Naive B cell (primary cell): ENCODE results near the gene CEP85. TPM values are rescaled to one million over a fixed set of nuclear protein-coding genes. Genes with fewer than 3 reads are reported as not detected.
A peak's percentile ranks its signal among the peaks of the same experiment; 100 is the strongest.

Source experiments
- ATAC-seq, 2 donors: fragments of 150-1000 bp; cut with Tn5 transposase; 2 replicates each; pipeline ENCODE4 v1.10.0; 2021; ENCODE audit warnings: low read depth in 2 of 2, mild to moderate bottlenecking in 2 of 2, moderate library complexity in 2 of 2
- DNase-seq: peaks from one replicate; pipeline ENCODE4 v3.0.0; 2022
- H3K27ac Mint-ChIP-seq, 6 donors: one replicate each; pipeline ENCODE4 v1.8.0; 2020 to 2022; ENCODE audit warnings: mild to moderate bottlenecking in 6 of 6, mixed read lengths in 6 of 6, moderate library complexity in 5 of 6, inconsistent platforms in 2 of 6
- H3K27me3 Mint-ChIP-seq, 3 donors: one replicate each; pipeline ENCODE4 v1.8.0; 2021 to 2022; ENCODE audit warnings: mixed read lengths in 3 of 3, mild to moderate bottlenecking in 1 of 3
- H3K36me3 Mint-ChIP-seq, 2 donors: one replicate each; pipeline ENCODE4 v1.8.0; 2020 to 2022; ENCODE audit warnings: mixed read lengths in 2 of 2, inconsistent platforms in 1 of 2, mild to moderate bottlenecking in 1 of 2
- H3K4me1 Mint-ChIP-seq, 3 donors: one replicate each; pipeline ENCODE4 v1.8.0; 2020 to 2022; ENCODE audit warnings: mixed read lengths in 3 of 3, inconsistent platforms in 1 of 3, mild to moderate bottlenecking in 1 of 3, moderate library complexity in 1 of 3
- H3K4me3 Mint-ChIP-seq, 8 donors: one replicate each; pipeline ENCODE4 v1.8.0; 2020 to 2022; ENCODE audit warnings: mild to moderate bottlenecking in 8 of 8, mixed read lengths in 8 of 8, moderate library complexity in 8 of 8, inconsistent platforms in 2 of 8
- H3K9me3 Mint-ChIP-seq, 7 donors: one replicate each; pipeline ENCODE4 v1.8.0; 2020 to 2022; ENCODE audit warnings: mixed read lengths in 7 of 7, mild to moderate bottlenecking in 5 of 7, inconsistent platforms in 2 of 7, moderate library complexity in 1 of 7
- polyA plus RNA-seq, 6 donors: library from polyadenylated mRNA; unstranded; fragments of 300-500 nt; fragmentation: Illumina TruSeq; gene quantifications; one replicate each; pipeline ENCODE4 v1.2.3, GENCODE V29; 2021; ENCODE audit warnings: low read depth in 6 of 6

The CEP85 gene
- polyA plus RNA-seq, 6 donors from 2014 or later = 2.5 to 8.2 (median 4.9) TPM

DNA sequence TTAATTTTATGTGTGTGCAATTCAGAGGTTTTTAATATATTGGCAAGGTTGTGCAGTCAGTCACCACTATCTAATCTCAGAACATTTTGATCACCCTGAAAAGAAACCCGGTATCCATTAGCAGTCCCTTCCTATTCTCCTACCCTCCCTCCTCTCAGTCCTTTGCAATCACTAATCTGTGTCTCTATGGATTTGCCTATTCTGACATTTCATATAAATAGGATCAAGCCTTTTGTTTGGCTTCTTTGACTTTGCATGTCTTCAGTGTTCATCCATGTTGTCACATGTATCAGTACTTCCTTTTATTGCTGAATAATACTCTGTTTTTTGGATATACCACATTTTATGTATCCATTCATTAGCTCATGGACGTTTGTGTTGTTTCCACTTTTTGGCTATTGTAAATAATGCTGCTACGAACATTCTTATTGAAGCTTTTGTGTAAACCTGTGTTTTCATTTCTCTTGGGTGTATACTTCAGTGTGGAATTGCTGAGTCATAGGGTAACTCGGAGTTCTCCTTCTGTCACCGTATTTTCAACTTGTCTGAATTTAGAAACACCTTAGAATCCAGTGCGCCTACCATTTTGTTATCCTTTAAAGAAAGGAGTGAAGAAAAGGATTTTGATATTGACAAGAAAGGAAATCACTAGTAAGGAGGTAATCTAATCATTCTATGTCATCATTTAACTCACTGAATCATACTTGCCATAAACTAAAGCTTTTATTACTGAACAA is 3.4 kb downstream of the CEP85 start:
- H3K9me3 Mint-ChIP-seq = no peaks in the 10 kb centered on the region
- no peak overlapping the region for H3K27ac Mint-ChIP-seq
- peaks cover 10 to 26% (median 19%) of the 10 kb centered on the region in 3 donors for H3K4me1 Mint-ChIP-seq
- DNase-seq (no peak), ATAC-seq (no peak)
- H3K27me3 Mint-ChIP-seq = no peaks in the 10 kb centered on the region
- H3K4me3 Mint-ChIP-seq = peak overlapping the region in 1 of 8 donors; percentile 95
- H3K36me3 Mint-ChIP-seq = no peaks in the 10 kb centered on the region

GRCh38 chr1:26239936-26240335 is 5.9 kb downstream of the CEP85 start:
- Mint-ChIP-seq H3K27me3 (no peaks in the 10 kb centered on the region), H3K4me1 (peaks cover 4 to 14% (median 5%) of the 10 kb centered on the region in 3 donors), H3K27ac (no peak overlapping the region), H3K9me3 (no peaks in the 10 kb centered on the region), H3K36me3 (peaks cover 0 to 2% of the 10 kb centered on the region in 2 donors), H3K4me3 (no peak overlapping the region)
- no peak for ATAC-seq
- no peak for DNase-seq

DNA sequence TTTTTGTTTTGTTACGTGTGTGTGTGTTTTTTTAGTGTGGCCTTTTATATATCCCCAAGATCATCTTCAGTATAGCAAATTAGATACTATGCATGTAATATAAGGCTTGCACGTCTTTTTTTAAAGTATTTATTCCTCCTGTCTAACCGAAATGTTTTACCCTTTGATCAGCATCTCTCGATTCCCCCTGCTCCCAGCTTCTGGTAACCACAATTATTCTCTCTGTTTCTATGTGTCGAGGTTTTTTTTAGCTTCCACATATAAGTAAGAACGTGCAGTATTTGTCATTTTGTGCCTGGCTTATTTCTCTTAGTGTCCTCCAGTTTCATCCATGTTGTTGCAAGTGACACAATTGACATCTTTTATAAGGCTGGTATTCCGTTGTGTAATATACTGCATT is 18.7 kb downstream of the CEP85 start:
- no peaks in the 10 kb centered on the region for H3K27me3 Mint-ChIP-seq
- no peak for ATAC-seq
- H3K27ac Mint-ChIP-seq = no peak overlapping the region
- no peaks in the 10 kb centered on the region for H3K4me1 Mint-ChIP-seq
- H3K4me3 Mint-ChIP-seq = no peak overlapping the region
- no peaks in the 10 kb centered on the region for H3K9me3 Mint-ChIP-seq
- no peak for DNase-seq
- H3K36me3 Mint-ChIP-seq = peaks cover 0 to 6% of the 10 kb centered on the region in 2 donors

GRCh38 chr1:26254404-26254803 is 20.4 kb downstream of the CEP85 start:
- Mint-ChIP-seq H3K27ac (peak overlapping the region in 3 of 6 donors; percentile 21 to 60 (median 34)), H3K27me3 (no peaks in the 10 kb centered on the region), H3K36me3 (peaks cover 7 to 18% of the 10 kb centered on the region in 2 donors), H3K4me3 (no peak overlapping the region), H3K9me3 (no peaks in the 10 kb centered on the region), H3K4me1 (peaks cover 0 to 16% (median 12%) of the 10 kb centered on the region in 3 donors)
- DNase-seq = no peak
- ATAC-seq = no peak

DNA sequence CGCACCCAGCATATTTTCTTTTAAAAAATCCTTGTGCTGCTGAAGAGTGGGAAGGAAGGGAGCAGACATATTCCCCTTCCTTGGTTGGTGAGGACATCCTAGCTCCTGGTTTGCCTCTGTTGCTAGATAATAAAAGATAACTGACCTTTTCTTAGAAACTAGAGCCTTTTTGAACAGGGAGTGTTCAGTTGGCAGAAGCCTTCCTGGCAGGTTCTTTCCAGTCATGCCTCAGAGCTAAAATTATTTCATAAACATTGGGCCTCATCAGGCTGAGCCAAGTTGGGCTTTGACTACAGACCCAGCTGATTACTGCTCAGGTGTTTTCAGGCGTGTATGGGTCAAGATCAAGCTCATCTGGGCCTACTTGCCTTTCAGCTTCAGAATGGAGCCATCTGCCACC is 23.2 kb downstream of the CEP85 start:
- H3K27me3 Mint-ChIP-seq = no peaks in the 10 kb centered on the region
- H3K4me3 Mint-ChIP-seq = no peak overlapping the region
- H3K36me3 Mint-ChIP-seq = peaks cover 7 to 25% of the 10 kb centered on the region in 2 donors
- ATAC-seq = no peak
- H3K27ac Mint-ChIP-seq = peak overlapping the region in 2 of 6 donors; percentile 16 to 41
- DNase-seq = no peak
- H3K9me3 Mint-ChIP-seq = no peaks in the 10 kb centered on the region
- peaks cover 0 to 22% (median 18%) of the 10 kb centered on the region in 3 donors for H3K4me1 Mint-ChIP-seq

GRCh38 chr1:26259005-26259404 is 25.0 kb downstream of the CEP85 start:
- ATAC-seq = peak; percentile 77 to 83
- no peaks in the 10 kb centered on the region for H3K9me3 Mint-ChIP-seq
- H3K4me3 Mint-ChIP-seq = peak overlapping the region in 2 of 8 donors; percentile 25 to 31
- DNase-seq = no peak
- H3K4me1 Mint-ChIP-seq = peaks cover 0 to 22% (median 18%) of the 10 kb centered on the region in 3 donors
- H3K36me3 Mint-ChIP-seq = peaks cover 16 to 25% of the 10 kb centered on the region in 2 donors
- peak overlapping the region in 3 of 6 donors; percentile 18 to 62 (median 49) for H3K27ac Mint-ChIP-seq
- H3K27me3 Mint-ChIP-seq = no peaks in the 10 kb centered on the region

DNA sequence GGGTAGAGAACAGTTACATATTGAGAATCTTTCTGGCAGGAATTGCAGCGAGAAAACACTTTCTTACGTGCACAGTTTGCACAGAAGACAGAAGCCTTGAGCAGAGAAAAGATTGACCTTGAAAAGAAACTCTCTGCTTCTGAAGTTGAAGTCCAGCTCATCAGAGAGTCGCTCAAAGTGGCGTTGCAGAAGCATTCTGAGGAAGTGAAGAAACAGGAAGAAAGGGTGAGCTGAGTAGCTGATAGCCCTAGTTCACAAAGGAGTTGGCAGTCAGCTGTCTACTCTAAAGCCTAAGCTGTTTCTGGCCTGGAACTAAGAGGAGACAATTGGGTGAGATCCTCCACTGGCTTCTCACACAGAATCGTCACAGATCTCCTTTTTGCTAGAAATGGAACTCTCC is 25.6 kb downstream of the CEP85 start:
- no peak overlapping the region for H3K27ac Mint-ChIP-seq
- peaks cover 0 to 22% (median 18%) of the 10 kb centered on the region in 3 donors for H3K4me1 Mint-ChIP-seq
- no peaks in the 10 kb centered on the region for H3K27me3 Mint-ChIP-seq
- peak overlapping the region in 4 of 8 donors; percentile 12 to 61 (median 24) for H3K4me3 Mint-ChIP-seq
- no peaks in the 10 kb centered on the region for H3K9me3 Mint-ChIP-seq
- DNase-seq = no peak
- peak; percentile 48 to 63 for ATAC-seq
- H3K36me3 Mint-ChIP-seq = peaks cover 16 to 25% of the 10 kb centered on the region in 2 donors

GRCh38 chr1:26263212-26263611 is 29.2 kb downstream of the CEP85 start:
- H3K4me1 Mint-ChIP-seq = peaks cover 10 to 22% (median 15%) of the 10 kb centered on the region in 3 donors
- DNase-seq = no peak
- peak overlapping the region in 2 of 6 donors; percentile 26 to 58 for H3K27ac Mint-ChIP-seq
- peaks cover 14 to 16% of the 10 kb centered on the region in 2 donors for H3K36me3 Mint-ChIP-seq
- peaks cover 0 to 3% (median 0%) of the 10 kb centered on the region in 7 donors for H3K9me3 Mint-ChIP-seq
- ATAC-seq = no peak
- H3K4me3 Mint-ChIP-seq = no peak overlapping the region
- no peaks in the 10 kb centered on the region for H3K27me3 Mint-ChIP-seq

DNA sequence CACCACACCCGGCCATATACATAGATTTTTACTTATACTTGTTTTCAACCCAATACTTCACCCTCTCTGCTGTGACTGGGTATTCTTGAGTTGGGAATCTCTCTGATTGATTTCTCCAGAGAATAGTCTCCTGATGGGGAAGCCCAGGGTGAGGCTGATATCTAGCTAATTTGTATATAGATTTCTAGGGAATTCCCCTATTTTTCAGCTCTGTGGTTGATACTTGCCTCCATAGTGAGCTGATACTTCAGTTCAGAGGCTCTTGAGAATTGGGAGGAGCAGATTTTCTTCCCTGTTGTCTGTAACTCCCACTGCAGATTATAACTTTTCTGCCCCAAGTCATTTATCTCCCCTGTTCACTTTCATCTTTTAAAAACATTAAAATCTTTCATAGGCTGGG is 31.4 kb downstream of the CEP85 start:
- ATAC-seq = peak; percentile 38 to 48
- H3K9me3 Mint-ChIP-seq = peaks cover 4 to 15% (median 9%) of the 10 kb centered on the region in 7 donors

DNA sequence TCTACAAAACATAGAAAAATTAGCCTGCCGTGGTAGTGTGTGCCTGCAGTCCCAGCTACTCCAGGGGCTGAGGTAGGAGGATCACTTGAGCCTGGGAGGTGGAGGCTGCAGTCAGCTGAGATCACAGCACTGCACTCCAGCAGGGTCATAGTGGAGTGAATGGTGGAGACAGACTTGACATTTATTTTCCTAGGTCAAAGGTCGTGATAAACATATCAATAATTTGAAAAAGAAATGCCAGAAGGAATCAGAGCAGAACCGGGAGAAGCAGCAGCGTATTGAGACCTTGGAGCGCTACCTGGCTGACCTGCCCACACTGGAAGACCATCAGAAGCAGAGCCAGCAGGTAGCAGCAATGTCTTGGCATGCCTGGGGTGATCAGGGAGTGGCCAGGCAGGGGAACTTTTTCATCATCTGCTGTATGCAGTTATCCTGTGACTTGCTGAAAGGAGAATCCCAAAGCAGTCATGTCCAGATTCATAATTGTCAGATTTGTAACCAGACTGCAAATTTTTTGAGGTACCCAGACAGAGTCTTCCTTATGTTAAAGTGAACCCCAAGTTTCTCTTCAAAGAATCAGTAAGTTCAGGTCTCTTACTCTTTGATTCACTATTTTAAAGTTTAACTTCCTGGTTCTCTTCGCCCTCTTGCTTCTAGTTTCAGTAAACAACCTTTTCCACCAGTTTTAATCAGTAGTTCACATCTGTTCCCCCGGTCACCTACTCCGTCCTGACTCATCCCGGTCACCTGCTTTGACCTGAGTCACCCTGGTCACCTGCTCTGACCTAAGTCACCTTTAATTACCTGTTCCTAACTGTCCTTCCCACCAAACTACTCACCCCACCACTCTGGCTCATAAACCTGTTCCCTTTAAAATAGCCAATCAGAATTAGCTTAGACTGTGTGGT is 34.5 kb downstream of the CEP85 start:
- peaks cover 4 to 15% (median 9%) of the 10 kb centered on the region in 7 donors for H3K9me3 Mint-ChIP-seq
- DNase-seq = no peak
- peak overlapping the region in 1 of 8 donors; percentile 33 for H3K4me3 Mint-ChIP-seq
- H3K36me3 Mint-ChIP-seq = peaks cover 20 to 30% of the 10 kb centered on the region in 2 donors
- H3K27me3 Mint-ChIP-seq = no peaks in the 10 kb centered on the region
- H3K27ac Mint-ChIP-seq = no peak overlapping the region
- H3K4me1 Mint-ChIP-seq = peaks cover 0 to 11% (median 4%) of the 10 kb centered on the region in 3 donors
- ATAC-seq = no peak

More for the DNA sequence above, 31.4 kb downstream of the CEP85 start:
- no peak for DNase-seq
- Mint-ChIP-seq H3K4me3 (no peak overlapping the region), H3K27ac (peak overlapping the region in 1 of 6 donors; percentile 33), H3K4me1 (peaks cover 0 to 11% (median 4%) of the 10 kb centered on the region in 3 donors), H3K27me3 (no peaks in the 10 kb centered on the region), H3K36me3 (peaks cover 15 to 26% of the 10 kb centered on the region in 2 donors)

GRCh38 chr1:26269198-26269550 is 35.2 kb downstream of the CEP85 start:
- H3K27me3 Mint-ChIP-seq = no peaks in the 10 kb centered on the region
- H3K27ac Mint-ChIP-seq = no peak overlapping the region
- peaks cover under 1 to 11% (median 4%) of the 10 kb centered on the region in 3 donors for H3K4me1 Mint-ChIP-seq
- H3K9me3 Mint-ChIP-seq = peaks cover 4 to 15% (median 9%) of the 10 kb centered on the region in 7 donors
- no peak overlapping the region for H3K4me3 Mint-ChIP-seq
- ATAC-seq (no peak), DNase-seq (no peak)
- peaks cover 20 to 30% of the 10 kb centered on the region in 2 donors for H3K36me3 Mint-ChIP-seq

DNA sequence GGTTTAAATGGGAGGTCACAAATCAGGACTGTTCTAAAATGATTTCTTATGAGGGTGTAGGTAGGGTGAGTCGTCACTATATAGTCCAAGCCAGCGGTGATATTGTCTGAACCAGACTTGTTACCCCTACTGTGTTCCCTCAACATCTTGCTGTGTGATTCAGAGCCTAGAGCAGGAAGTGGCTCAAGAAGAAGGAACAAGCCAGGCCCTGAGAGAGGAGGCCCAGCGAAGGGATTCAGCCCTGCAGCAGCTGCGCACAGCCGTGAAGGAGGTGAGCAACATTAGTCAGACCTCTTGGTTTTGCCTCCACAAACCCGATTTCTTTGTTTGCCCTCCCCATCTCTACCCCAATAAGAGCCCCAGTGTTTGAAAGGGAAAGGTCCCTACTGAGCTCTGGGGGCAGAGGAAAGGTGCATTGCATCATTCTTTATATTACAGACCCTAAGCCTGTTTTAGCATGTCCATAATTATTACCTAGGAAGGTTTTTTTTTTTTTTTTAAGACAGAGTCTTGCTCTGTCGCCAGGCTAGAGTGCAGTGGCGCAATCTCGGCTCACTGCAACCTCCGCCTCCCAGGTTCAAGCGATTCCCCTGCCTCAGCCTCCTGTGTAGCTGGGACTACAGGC is 40.9 kb downstream of the CEP85 start:
- no peak for DNase-seq
- H3K27ac Mint-ChIP-seq = peak overlapping the region in 1 of 6 donors; percentile 21
- peaks cover 29 to 38% (median 31%) of the 10 kb centered on the region in 3 donors for H3K4me1 Mint-ChIP-seq
- peak overlapping the region in 1 of 8 donors; percentile 29 for H3K4me3 Mint-ChIP-seq
- no peaks in the 10 kb centered on the region for H3K9me3 Mint-ChIP-seq
- no peak for ATAC-seq
- H3K27me3 Mint-ChIP-seq = no peaks in the 10 kb centered on the region
- peaks cover 10 to 13% of the 10 kb centered on the region in 2 donors for H3K36me3 Mint-ChIP-seq
